ENCODE data around the gene PEX14. TPM values are rescaled to one million over a fixed set of nuclear protein-coding genes. Genes with fewer than 3 reads are reported as not detected.

PEX14 gene
- total RNA-seq, 1 experiment from 2014 or later = 9.1 TPM

- Histone ChIP-seq H3K27ac (ENCODE audit: low read length) (no peak overlapping the region), H3K4me3 (ENCODE audit: low read length) (no peak overlapping the region), H2AFZ (ENCODE audit: low read length) (no peak overlapping the region)
Observed at GRCh38 chr1:10639011-10639774, 164.4 kb downstream of the PEX14 start.

DNA sequence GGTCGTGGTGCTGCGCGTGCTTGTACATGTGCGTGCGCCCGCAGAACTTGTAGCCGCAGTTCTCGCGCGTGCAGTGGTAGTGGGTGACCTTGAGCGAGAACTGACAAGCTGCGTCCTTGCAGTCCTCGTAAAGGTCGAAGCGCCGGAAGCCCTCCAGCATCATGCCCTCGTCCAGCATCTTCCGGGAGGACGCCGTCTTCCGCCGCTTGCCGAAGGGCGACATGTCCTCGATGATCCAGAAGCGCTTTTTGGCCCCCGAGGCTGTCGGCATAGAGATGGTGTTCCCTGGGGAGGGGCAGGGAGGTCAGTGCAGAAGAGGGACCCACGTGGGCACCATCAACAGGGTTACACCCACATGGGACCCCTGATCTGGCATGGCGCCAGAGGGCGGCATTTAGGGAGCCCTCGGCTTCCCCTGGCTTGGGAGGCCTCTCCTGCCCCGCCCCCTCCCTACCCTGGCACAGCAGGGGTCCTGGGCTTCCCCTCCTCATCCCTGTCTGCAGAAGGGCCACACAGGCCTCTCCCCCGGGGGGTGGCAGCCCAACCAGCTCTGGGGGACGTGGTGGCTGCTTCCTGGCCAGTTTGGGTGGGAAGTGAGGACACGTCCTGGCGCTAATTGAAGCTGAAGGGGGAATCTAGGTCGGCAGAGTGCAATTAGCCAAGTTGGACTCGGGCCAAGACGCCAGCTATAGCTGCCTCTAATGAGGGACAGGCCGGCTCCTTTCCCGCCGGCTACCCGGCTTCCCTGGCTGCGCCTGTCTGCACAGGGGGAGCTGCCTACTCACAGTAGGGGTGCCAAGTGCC, 165.2 kb downstream of the PEX14 start:
- Histone ChIP-seq H3K9me2 (replicated peaks; ENCODE audit: insufficient read depth, low read length) (no peaks in the 10 kb centered on the region), H3K79me2 (ENCODE audit: low read length) (no peaks in the 10 kb centered on the region), H3K36me3 (ENCODE audit: insufficient read depth, low read length) (no peaks in the 10 kb centered on the region), H3K4me2 (ENCODE audit: low read depth, low read length, poor library complexity, severe bottlenecking) (no peak overlapping the region), H3K27me3 (ENCODE audit: low read length) (no peaks in the 10 kb centered on the region), H3K9me3 (ENCODE audit: low read length) (no peaks in the 10 kb centered on the region), H3K27ac (ENCODE audit: low read length) (no peak overlapping the region), H3K4me1 (ENCODE audit: low read length) (no peaks in the 10 kb centered on the region), H4K20me1 (ENCODE audit: insufficient read depth, low read depth, low read length) (no peaks in the 10 kb centered on the region), H2AFZ (ENCODE audit: low read length) (no peak overlapping the region), H3K9ac (ENCODE audit: low read length) (no peak overlapping the region), H3K4me3 (ENCODE audit: low read length) (no peak overlapping the region)
- no peak for DNase-seq

More at GRCh38 chr1:10639011-10639774, 164.4 kb downstream of the PEX14 start:
- no peaks in the 10 kb centered on the region for H3K36me3 ChIP-seq (ENCODE audit: insufficient read depth, low read length)
- H3K9ac ChIP-seq (ENCODE audit: low read length) = no peak overlapping the region
- no peaks in the 10 kb centered on the region for H3K4me1 ChIP-seq (ENCODE audit: low read length)
- no peak overlapping the region for H3K4me2 ChIP-seq (ENCODE audit: low read depth, low read length, poor library complexity, severe bottlenecking)
- H3K9me2 ChIP-seq (replicated peaks; ENCODE audit: insufficient read depth, low read length) = no peaks in the 10 kb centered on the region
- no peak for DNase-seq
- no peaks in the 10 kb centered on the region for H3K9me3 ChIP-seq (ENCODE audit: low read length)
- H3K79me2 ChIP-seq (ENCODE audit: low read length) = no peaks in the 10 kb centered on the region
- no peaks in the 10 kb centered on the region for H3K27me3 ChIP-seq (ENCODE audit: low read length)
- H4K20me1 ChIP-seq (ENCODE audit: insufficient read depth, low read depth, low read length) = no peaks in the 10 kb centered on the region

GRCh38 chr1:10640843-10641553, 166.2 kb downstream of the PEX14 start:
- H3K36me3 ChIP-seq (ENCODE audit: insufficient read depth, low read length) = no peaks in the 10 kb centered on the region
- no peak overlapping the region for H3K9ac ChIP-seq (ENCODE audit: low read length)

DNA sequence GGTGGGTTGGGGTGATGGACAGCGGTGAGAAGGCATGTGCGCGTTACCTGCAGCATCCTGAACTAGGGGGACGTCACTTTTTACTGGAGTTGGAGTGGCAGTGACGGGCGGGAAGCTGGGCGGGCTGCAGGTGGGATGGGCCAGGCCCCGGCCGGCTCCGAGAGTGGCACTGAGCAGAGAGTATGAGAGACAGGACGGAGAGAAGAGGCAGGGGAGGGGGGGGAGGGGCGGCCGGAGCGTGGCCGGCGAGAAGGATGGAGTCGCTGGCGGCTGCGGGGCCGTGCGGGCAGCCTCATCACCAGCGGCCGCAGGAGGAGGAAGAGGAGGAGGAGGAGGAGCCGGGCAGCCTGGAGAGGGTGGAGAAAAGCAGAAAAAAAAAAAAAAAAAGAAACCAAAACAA, 167.2 kb downstream of the PEX14 start:
- no peak overlapping the region for H3K4me2 ChIP-seq (ENCODE audit: low read depth, low read length, poor library complexity, severe bottlenecking)
- no peaks in the 10 kb centered on the region for H3K4me1 ChIP-seq (ENCODE audit: low read length)
- no peak overlapping the region for H3K4me3 ChIP-seq (ENCODE audit: low read length)
- no peaks in the 10 kb centered on the region for H4K20me1 ChIP-seq (ENCODE audit: insufficient read depth, low read depth, low read length)
- no peaks in the 10 kb centered on the region for H3K79me2 ChIP-seq (ENCODE audit: low read length)
- no peak overlapping the region for H3K9ac ChIP-seq (ENCODE audit: low read length)
- no peaks in the 10 kb centered on the region for H3K27me3 ChIP-seq (ENCODE audit: low read length)
- H3K27ac ChIP-seq (ENCODE audit: low read length) = no peak overlapping the region
- H3K36me3 ChIP-seq (ENCODE audit: insufficient read depth, low read length) = no peaks in the 10 kb centered on the region
- no peak for DNase-seq
- H2AFZ ChIP-seq (ENCODE audit: low read length) = no peak overlapping the region
- H3K9me2 ChIP-seq (replicated peaks; ENCODE audit: insufficient read depth, low read length) = no peaks in the 10 kb centered on the region
- no peaks in the 10 kb centered on the region for H3K9me3 ChIP-seq (ENCODE audit: low read length)

More at GRCh38 chr1:10640843-10641553, 166.2 kb downstream of the PEX14 start:
- Histone ChIP-seq H3K79me2 (ENCODE audit: low read length) (no peaks in the 10 kb centered on the region), H3K27me3 (ENCODE audit: low read length) (no peaks in the 10 kb centered on the region), H3K4me3 (ENCODE audit: low read length) (no peak overlapping the region), H3K9me3 (ENCODE audit: low read length) (no peaks in the 10 kb centered on the region), H3K9me2 (replicated peaks; ENCODE audit: insufficient read depth, low read length) (no peaks in the 10 kb centered on the region), H3K4me1 (ENCODE audit: low read length) (no peaks in the 10 kb centered on the region), H2AFZ (ENCODE audit: low read length) (no peak overlapping the region), H4K20me1 (ENCODE audit: insufficient read depth, low read depth, low read length) (no peaks in the 10 kb centered on the region), H3K4me2 (ENCODE audit: low read depth, low read length, poor library complexity, severe bottlenecking) (no peak overlapping the region), H3K27ac (ENCODE audit: low read length) (no peak overlapping the region)
- DNase-seq = no peak

GRCh38 chr1:10642403-10643080, 167.8 kb downstream of the PEX14 start:
- no peak for DNase-seq
- no peaks in the 10 kb centered on the region for H3K4me1 ChIP-seq (ENCODE audit: low read length)
- no peaks in the 10 kb centered on the region for H3K27me3 ChIP-seq (ENCODE audit: low read length)
- H3K9me2 ChIP-seq (replicated peaks; ENCODE audit: insufficient read depth, low read length) = no peaks in the 10 kb centered on the region
- no peak overlapping the region for H3K4me3 ChIP-seq (ENCODE audit: low read length)
- H3K36me3 ChIP-seq (ENCODE audit: insufficient read depth, low read length) = no peaks in the 10 kb centered on the region
- no peaks in the 10 kb centered on the region for H3K9me3 ChIP-seq (ENCODE audit: low read length)
- H3K27ac ChIP-seq (ENCODE audit: low read length) = no peak overlapping the region
- no peak overlapping the region for H3K4me2 ChIP-seq (ENCODE audit: low read depth, low read length, poor library complexity, severe bottlenecking)
- H4K20me1 ChIP-seq (ENCODE audit: insufficient read depth, low read depth, low read length) = no peaks in the 10 kb centered on the region
- H3K79me2 ChIP-seq (ENCODE audit: low read length) = no peaks in the 10 kb centered on the region
- H3K9ac ChIP-seq (ENCODE audit: low read length) = no peak overlapping the region
- H2AFZ ChIP-seq (ENCODE audit: low read length) = no peak overlapping the region

DNA sequence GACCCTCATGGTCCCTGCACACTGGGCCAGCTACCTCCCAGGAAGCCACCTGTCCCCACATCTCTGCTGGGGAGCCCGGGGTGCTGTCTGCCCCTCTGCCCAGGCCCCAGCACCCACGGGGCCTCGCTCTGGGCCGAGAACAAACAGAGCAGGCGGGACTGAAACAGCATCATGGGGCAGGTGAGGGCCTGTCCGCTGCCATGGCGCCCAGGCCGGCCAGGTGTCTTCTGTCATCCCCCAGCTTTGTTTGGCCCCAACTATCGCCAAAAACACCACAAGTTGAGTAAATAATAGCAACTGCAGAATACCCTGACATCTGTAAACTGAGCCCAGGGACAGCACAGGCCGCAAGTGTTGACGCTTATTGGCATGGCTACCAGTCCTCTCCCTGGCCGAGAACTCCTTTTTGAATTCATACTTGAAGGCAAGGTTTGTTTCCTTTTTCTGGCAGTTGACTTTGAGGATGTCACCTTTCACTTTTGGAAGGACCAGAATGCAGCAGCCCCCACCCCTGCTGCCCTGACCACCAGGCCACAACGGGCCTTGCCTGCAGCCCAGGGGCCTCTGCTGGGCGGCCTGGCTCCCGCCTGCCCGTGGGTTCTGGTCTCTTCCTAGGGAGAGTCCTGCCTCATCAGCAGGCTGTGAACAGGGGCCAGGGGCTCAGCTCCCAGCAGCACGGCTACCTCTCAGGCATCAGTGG, 169.0 kb downstream of the PEX14 start:
- Histone ChIP-seq H3K27ac (ENCODE audit: low read length) (no peak overlapping the region), H3K27me3 (ENCODE audit: low read length) (no peaks in the 10 kb centered on the region), H3K4me2 (ENCODE audit: low read depth, low read length, poor library complexity, severe bottlenecking) (no peak overlapping the region), H3K9ac (ENCODE audit: low read length) (no peak overlapping the region), H3K9me2 (replicated peaks; ENCODE audit: insufficient read depth, low read length) (no peaks in the 10 kb centered on the region), H3K4me3 (ENCODE audit: low read length) (no peak overlapping the region), H3K79me2 (ENCODE audit: low read length) (no peaks in the 10 kb centered on the region), H3K4me1 (ENCODE audit: low read length) (no peaks in the 10 kb centered on the region), H4K20me1 (ENCODE audit: insufficient read depth, low read depth, low read length) (no peaks in the 10 kb centered on the region), H2AFZ (ENCODE audit: low read length) (no peak overlapping the region), H3K36me3 (ENCODE audit: insufficient read depth, low read length) (no peaks in the 10 kb centered on the region), H3K9me3 (ENCODE audit: low read length) (no peaks in the 10 kb centered on the region)
- DNase-seq = no peak

GRCh38 chr1:10644307-10645128, 169.8 kb downstream of the PEX14 start:
- Histone ChIP-seq H3K4me1 (ENCODE audit: low read length) (no peaks in the 10 kb centered on the region), H2AFZ (ENCODE audit: low read length) (no peak overlapping the region), H3K27ac (ENCODE audit: low read length) (no peak overlapping the region), H3K9me3 (ENCODE audit: low read length) (no peaks in the 10 kb centered on the region), H3K4me2 (ENCODE audit: low read depth, low read length, poor library complexity, severe bottlenecking) (no peak overlapping the region), H4K20me1 (ENCODE audit: insufficient read depth, low read depth, low read length) (no peaks in the 10 kb centered on the region), H3K9ac (ENCODE audit: low read length) (no peak overlapping the region), H3K9me2 (replicated peaks; ENCODE audit: insufficient read depth, low read length) (no peaks in the 10 kb centered on the region), H3K4me3 (ENCODE audit: low read length) (no peak overlapping the region), H3K27me3 (ENCODE audit: low read length) (no peaks in the 10 kb centered on the region), H3K79me2 (ENCODE audit: low read length) (no peaks in the 10 kb centered on the region), H3K36me3 (ENCODE audit: insufficient read depth, low read length) (no peaks in the 10 kb centered on the region)
- no peak for DNase-seq

Data from Karpas-422 (cell line).